ENCODE measurements around the gene NOX3. TPM values are rescaled to one million over a fixed set of nuclear protein-coding genes. Genes with fewer than 3 reads are reported as not detected.

Gene NOX3
- total RNA-seq, 1 donor, result not detected

DNA sequence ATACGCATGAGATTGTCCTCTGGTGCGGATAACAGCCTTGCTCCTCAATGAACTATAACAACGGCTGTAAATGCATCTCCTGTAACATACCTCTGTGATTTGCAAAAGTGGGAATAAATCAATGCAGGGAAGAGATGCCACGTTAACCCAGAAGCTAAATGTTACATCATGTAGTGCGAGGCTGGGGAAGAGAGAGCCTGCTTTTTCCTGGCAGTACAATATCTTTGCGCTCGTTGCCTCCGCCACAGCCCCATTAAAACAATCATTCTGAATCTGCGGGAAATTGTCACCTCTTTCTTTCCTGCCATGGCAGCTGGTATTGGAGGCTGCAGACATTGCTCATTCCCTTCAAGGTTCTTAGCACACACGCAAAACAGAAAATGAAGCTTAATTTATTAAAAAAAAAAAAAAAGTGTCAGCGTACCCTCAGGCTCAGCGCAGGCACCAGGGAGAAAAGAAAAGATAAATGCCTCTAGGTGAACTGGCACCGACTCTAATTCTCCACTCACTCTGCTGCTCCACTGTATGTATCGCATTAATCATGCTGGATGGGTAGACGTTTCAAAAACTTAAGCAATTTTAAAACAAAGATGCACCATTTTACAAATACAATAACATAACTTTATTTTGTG, 71.2 kb downstream of the NOX3 start:
- DNase-seq (ENCODE audit: low read depth), result no peak
- TF ChIP-seq, protein P1, sequence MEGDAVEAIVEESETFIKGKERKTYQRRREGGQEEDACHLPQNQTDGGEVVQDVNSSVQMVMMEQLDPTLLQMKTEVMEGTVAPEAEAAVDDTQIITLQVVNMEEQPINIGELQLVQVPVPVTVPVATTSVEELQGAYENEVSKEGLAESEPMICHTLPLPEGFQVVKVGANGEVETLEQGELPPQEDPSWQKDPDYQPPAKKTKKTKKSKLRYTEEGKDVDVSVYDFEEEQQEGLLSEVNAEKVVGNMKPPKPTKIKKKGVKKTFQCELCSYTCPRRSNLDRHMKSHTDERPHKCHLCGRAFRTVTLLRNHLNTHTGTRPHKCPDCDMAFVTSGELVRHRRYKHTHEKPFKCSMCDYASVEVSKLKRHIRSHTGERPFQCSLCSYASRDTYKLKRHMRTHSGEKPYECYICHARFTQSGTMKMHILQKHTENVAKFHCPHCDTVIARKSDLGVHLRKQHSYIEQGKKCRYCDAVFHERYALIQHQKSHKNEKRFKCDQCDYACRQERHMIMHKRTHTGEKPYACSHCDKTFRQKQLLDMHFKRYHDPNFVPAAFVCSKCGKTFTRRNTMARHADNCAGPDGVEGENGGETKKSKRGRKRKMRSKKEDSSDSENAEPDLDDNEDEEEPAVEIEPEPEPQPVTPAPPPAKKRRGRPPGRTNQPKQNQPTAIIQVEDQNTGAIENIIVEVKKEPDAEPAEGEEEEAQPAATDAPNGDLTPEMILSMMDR (IDR thresholded peaks at IDR 0.05; ENCODE audit: insufficient read depth, low read length), result no peak
- no peak overlapping the region for H3K4me3 ChIP-seq (ENCODE audit: low read depth, low read length)

GRCh38 chr6:155383913-155384312, 71.7 kb downstream of the NOX3 start:
- H3K4me3 ChIP-seq (ENCODE audit: low read depth, low read length), result no peak overlapping the region
- DNase-seq (ENCODE audit: low read depth), result no peak
- TF ChIP-seq, protein P1 (IDR thresholded peaks at IDR 0.05; ENCODE audit: insufficient read depth, low read length), result no peak

- TF ChIP-seq, protein P1 (IDR thresholded peaks at IDR 0.05; ENCODE audit: insufficient read depth, low read length), result no peak
- peak; percentile 50 for DNase-seq (ENCODE audit: low read depth)
- no peak overlapping the region for H3K4me3 ChIP-seq (ENCODE audit: low read depth, low read length)
Observed at GRCh38 chr6:155382338-155382685, 73.3 kb downstream of the NOX3 start.

GRCh38 chr6:155381673-155382337, 73.8 kb downstream of the NOX3 start:
- no peak for DNase-seq (ENCODE audit: low read depth)
- TF ChIP-seq, protein P1 (IDR thresholded peaks at IDR 0.05; ENCODE audit: insufficient read depth, low read length), result no peak
- H3K4me3 ChIP-seq (ENCODE audit: low read depth, low read length), result no peak overlapping the region

- H3K4me3 ChIP-seq (ENCODE audit: low read depth, low read length), result no peak overlapping the region
- TF ChIP-seq, protein P1 (IDR thresholded peaks at IDR 0.05; ENCODE audit: insufficient read depth, low read length), result no peak
- no peak for DNase-seq (ENCODE audit: low read depth)
Observed at GRCh38 chr6:155380666-155381332, 74.8 kb downstream of the NOX3 start.

DNA sequence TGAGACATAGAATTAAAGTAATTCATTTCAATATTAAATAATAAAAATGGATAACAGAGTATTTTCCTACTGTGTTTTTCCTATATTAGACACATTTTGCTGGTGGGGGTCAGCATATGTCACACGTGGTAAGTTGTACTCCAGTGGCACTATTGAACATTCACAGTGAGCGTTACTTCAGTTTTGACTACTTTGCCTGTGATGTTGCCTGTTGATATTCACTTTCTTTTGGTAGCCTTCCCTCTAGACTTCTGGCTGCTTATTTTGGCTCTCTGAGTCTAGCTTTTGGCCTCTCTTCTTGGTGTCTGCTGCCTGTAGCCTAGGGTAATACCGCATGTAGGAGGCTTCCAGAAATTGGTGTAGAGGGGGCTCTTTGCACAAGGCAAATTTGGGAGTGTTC, 76.9 kb downstream of the NOX3 start:
- H3K4me3 ChIP-seq (ENCODE audit: low read depth, low read length), result no peak overlapping the region
- peak; percentile 24 for DNase-seq (ENCODE audit: low read depth)
- TF ChIP-seq, protein P1 (IDR thresholded peaks at IDR 0.05; ENCODE audit: insufficient read depth, low read length), result no peak

Measured in fibroblast of the aortic adventitia (primary cell).